HepG2 (cell line): ENCODE results near the gene COQ7. TPM values are rescaled to one million over a fixed set of nuclear protein-coding genes. Genes with fewer than 3 reads are reported as not detected.

ENCODE experiments used
- KLF13 ChIP-seq: sonication (generic); formaldehyde crosslinking; IDR thresholded peaks from 2 replicates; pipeline ENCODE4 v1.4.0; 2020; ENCODE audit warnings: mild to moderate bottlenecking, missing genetic modification reagents
- NR2F6 ChIP-seq, 2 experiments: IDR thresholded peaks; 2 replicates each; pipeline ENCODE4 v1.6.1; 2016; ENCODE audit warnings: antibody characterized with exemption in 1 of 2, mild to moderate bottlenecking in 1 of 2
- RBFOX2 ChIP-seq: fragments of 200-400 bp; formaldehyde crosslinking; IDR thresholded peaks from 2 replicates; pipeline ENCODE4 v1.6.1; 2017; ENCODE audit warnings: low read depth, mild to moderate bottlenecking, low read length
- RELA ChIP-seq: sonication (generic); formaldehyde crosslinking; IDR thresholded peaks from 2 replicates; pipeline ENCODE4 v1.4.0; 2020; ENCODE audit warnings: missing genetic modification reagents
- REPIN1 ChIP-seq: sonication (generic); formaldehyde crosslinking; IDR thresholded peaks from 2 replicates; pipeline ENCODE4 v1.8.0; 2022; ENCODE audit warnings: missing genetic modification reagents, low read depth, mild to moderate bottlenecking, borderline replicate concordance
- SNAI1 ChIP-seq: sonication (generic); formaldehyde crosslinking; IDR thresholded peaks from 2 replicates; pipeline ENCODE4 v1.5.0; 2020; ENCODE audit warnings: mild to moderate bottlenecking, missing genetic modification reagents, borderline replicate concordance
- ZNF3 ChIP-seq: IDR thresholded peaks from 2 replicates; pipeline ENCODE4 v1.7.0; 2017; ENCODE audit warnings: inconsistent platforms
- ZNF331 ChIP-seq: sonication (generic); formaldehyde crosslinking; IDR thresholded peaks from 2 replicates; pipeline ENCODE4 v1.4.0; 2020; ENCODE audit warnings: missing genetic modification reagents
- ZNF484 ChIP-seq: sonication (generic); formaldehyde crosslinking; IDR thresholded peaks from 2 replicates; pipeline ENCODE4 v1.5.1; 2020; ENCODE audit warnings: mild to moderate bottlenecking, low read depth, missing genetic modification reagents, borderline replicate concordance
- ZNF720 ChIP-seq: sonication (generic); formaldehyde crosslinking; IDR thresholded peaks from 2 replicates; pipeline ENCODE4 v1.4.0; 2020; ENCODE audit warnings: missing genetic modification reagents
- polyA plus RNA-seq, 8 experiments: library from polyadenylated mRNA; depleted of rRNA in 3 of 8; stranded (reverse) in 7 of 8; unstranded in 1 of 8; fragments of >200 nt; fragmentation: Illumina TruSeq in 4 of 8; extraction: Trizol in 4 of 8; gene quantifications; 2 replicates each; pipeline versions ENCODE4 v1.2.1 to v1.2.3, GENCODE V29; 2011 to 2016; ENCODE audit warnings: low read depth in 4 of 8, missing spikeins in 1 of 8, mixed read lengths in 1 of 8; ENCODE audit not compliant: insufficient read depth in 1 of 8
- total RNA-seq, 5 experiments: library from RNA; depleted of rRNA; stranded (reverse); fragments of >200 nt; fragmentation: Illumina TruSeq; extraction: Trizol; gene quantifications; 2 replicates each; pipeline ENCODE4 v1.2.3, GENCODE V29; 2016; ENCODE audit warnings: low read depth in 1 of 5
- TF ChIP-seq, protein P1 (sequence below): IDR thresholded peaks from 2 replicates; pipeline ENCODE4 v1.4.0; 2020; ENCODE audit warnings: mild to moderate bottlenecking, missing genetic modification reagents
- TF ChIP-seq, protein P2 (sequence below): sonication (generic); formaldehyde crosslinking; IDR thresholded peaks from 2 replicates; pipeline ENCODE4 v1.4.0; 2020; ENCODE audit warnings: mild to moderate bottlenecking, low read depth, missing genetic modification reagents
- TF ChIP-seq, protein P3 (sequence below): sonication (generic); formaldehyde crosslinking; IDR thresholded peaks from 2 replicates; pipeline ENCODE4 v1.9.0; 2022; ENCODE audit warnings: missing genetic modification reagents, mild to moderate bottlenecking, borderline replicate concordance
- TF ChIP-seq, protein P4 (sequence below): sonication (generic); formaldehyde crosslinking; IDR thresholded peaks from 2 replicates; pipeline ENCODE4 v1.5.0; 2020; ENCODE audit warnings: mild to moderate bottlenecking, missing genetic modification reagents
- TF ChIP-seq, protein P5 (sequence below): sonication (generic); formaldehyde crosslinking; IDR thresholded peaks from 2 replicates; pipeline ENCODE4 v1.4.0; 2020; ENCODE audit warnings: mild to moderate bottlenecking, missing genetic modification reagents

The COQ7 gene
- total and polyA plus RNA-seq, 2 of the 13 experiments (the other 11 are each of a cell fraction or from before 2014, with no cell fraction given) = 20.1 to 45.7 TPM

DNA sequence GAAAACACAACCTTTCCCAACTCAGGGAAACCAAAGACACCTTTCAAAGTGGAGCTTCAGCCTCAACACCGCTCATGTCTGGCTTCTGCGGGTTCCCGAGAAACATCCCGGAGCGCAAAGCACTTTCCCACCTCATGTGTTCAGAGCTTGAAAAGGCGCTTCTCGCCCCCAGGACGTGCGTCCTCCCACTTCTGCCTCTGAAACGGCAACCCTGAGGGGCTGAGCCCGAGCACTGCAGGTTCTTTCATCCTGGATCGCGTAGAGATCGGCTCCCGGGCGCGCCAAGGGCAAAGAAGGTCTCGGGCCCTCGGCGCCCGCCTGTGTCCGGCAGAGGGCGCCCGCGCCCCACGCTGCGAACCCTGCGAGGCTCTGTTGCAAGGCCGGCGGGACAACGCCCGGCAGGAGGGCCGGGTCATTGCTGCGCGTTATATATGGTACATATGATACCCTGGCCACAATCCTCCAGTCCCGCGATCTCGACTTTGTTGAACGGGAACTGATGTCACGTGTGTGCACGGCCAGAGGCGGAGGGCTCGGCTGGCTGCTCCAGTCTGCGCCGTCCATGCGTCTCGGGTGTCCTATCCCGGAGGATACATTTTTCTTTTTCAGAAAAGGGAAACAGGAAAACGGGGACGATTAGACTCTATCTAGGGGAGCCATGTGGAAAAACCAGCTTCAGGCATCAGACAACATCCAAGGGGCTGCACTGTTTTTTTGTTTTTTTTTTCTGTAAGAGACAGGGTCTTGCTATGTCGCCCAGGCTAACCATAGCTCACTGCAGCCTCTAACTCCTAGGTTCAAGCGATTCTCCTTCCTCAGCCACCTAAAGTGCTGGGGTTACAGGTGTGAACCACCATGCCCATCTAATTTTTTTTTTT is 19.1 kb downstream of the COQ7 start (continued):
- TF ChIP-seq, protein P1, sequence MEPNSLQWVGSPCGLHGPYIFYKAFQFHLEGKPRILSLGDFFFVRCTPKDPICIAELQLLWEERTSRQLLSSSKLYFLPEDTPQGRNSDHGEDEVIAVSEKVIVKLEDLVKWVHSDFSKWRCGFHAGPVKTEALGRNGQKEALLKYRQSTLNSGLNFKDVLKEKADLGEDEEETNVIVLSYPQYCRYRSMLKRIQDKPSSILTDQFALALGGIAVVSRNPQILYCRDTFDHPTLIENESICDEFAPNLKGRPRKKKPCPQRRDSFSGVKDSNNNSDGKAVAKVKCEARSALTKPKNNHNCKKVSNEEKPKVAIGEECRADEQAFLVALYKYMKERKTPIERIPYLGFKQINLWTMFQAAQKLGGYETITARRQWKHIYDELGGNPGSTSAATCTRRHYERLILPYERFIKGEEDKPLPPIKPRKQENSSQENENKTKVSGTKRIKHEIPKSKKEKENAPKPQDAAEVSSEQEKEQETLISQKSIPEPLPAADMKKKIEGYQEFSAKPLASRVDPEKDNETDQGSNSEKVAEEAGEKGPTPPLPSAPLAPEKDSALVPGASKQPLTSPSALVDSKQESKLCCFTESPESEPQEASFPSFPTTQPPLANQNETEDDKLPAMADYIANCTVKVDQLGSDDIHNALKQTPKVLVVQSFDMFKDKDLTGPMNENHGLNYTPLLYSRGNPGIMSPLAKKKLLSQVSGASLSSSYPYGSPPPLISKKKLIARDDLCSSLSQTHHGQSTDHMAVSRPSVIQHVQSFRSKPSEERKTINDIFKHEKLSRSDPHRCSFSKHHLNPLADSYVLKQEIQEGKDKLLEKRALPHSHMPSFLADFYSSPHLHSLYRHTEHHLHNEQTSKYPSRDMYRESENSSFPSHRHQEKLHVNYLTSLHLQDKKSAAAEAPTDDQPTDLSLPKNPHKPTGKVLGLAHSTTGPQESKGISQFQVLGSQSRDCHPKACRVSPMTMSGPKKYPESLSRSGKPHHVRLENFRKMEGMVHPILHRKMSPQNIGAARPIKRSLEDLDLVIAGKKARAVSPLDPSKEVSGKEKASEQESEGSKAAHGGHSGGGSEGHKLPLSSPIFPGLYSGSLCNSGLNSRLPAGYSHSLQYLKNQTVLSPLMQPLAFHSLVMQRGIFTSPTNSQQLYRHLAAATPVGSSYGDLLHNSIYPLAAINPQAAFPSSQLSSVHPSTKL (CRISPR knock-in tag) = peak; percentile 87
- TF ChIP-seq, protein P2, sequence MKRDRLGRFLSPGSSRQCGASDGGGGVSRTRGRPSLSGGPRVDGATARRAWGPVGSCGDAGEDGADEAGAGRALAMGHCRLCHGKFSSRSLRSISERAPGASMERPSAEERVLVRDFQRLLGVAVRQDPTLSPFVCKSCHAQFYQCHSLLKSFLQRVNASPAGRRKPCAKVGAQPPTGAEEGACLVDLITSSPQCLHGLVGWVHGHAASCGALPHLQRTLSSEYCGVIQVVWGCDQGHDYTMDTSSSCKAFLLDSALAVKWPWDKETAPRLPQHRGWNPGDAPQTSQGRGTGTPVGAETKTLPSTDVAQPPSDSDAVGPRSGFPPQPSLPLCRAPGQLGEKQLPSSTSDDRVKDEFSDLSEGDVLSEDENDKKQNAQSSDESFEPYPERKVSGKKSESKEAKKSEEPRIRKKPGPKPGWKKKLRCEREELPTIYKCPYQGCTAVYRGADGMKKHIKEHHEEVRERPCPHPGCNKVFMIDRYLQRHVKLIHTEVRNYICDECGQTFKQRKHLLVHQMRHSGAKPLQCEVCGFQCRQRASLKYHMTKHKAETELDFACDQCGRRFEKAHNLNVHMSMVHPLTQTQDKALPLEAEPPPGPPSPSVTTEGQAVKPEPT (CRISPR knock-in tag) = peak; percentile 96
- TF ChIP-seq ZNF484 = no peak
- TF ChIP-seq NR2F6 (IDR thresholded peaks at IDR 0.05) = no peak
- peak; percentile 75 for TF ChIP-seq NR2F6 (CRISPR knock-in tag; IDR thresholded peaks at IDR 0.05)
- peak; percentile 85; the same call in 1 of the 2 replicates for TF ChIP-seq RELA (CRISPR knock-in tag)
- TF ChIP-seq ZNF720 (CRISPR knock-in tag) = no peak
- TF ChIP-seq ZNF331 (CRISPR knock-in tag) = peak; percentile 93; the same call in 1 of the 2 replicates
- peak; percentile 77 for TF ChIP-seq RBFOX2
- no peak; the same call in 1 of the 2 replicates for TF ChIP-seq ZNF3 (CRISPR knock-in tag)
- peak; percentile 92 for TF ChIP-seq REPIN1 (CRISPR knock-in tag)
- peak; percentile 81; the same call in 1 of the 2 replicates for TF ChIP-seq KLF13 (CRISPR knock-in tag)
- TF ChIP-seq SNAI1 (CRISPR knock-in tag) = peak; percentile 83; the same call in 1 of the 2 replicates
- TF ChIP-seq, protein P3, sequence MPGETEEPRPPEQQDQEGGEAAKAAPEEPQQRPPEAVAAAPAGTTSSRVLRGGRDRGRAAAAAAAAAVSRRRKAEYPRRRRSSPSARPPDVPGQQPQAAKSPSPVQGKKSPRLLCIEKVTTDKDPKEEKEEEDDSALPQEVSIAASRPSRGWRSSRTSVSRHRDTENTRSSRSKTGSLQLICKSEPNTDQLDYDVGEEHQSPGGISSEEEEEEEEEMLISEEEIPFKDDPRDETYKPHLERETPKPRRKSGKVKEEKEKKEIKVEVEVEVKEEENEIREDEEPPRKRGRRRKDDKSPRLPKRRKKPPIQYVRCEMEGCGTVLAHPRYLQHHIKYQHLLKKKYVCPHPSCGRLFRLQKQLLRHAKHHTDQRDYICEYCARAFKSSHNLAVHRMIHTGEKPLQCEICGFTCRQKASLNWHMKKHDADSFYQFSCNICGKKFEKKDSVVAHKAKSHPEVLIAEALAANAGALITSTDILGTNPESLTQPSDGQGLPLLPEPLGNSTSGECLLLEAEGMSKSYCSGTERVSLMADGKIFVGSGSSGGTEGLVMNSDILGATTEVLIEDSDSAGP = peak; percentile 94; the same call in 1 of the 2 replicates
- TF ChIP-seq, protein P4, sequence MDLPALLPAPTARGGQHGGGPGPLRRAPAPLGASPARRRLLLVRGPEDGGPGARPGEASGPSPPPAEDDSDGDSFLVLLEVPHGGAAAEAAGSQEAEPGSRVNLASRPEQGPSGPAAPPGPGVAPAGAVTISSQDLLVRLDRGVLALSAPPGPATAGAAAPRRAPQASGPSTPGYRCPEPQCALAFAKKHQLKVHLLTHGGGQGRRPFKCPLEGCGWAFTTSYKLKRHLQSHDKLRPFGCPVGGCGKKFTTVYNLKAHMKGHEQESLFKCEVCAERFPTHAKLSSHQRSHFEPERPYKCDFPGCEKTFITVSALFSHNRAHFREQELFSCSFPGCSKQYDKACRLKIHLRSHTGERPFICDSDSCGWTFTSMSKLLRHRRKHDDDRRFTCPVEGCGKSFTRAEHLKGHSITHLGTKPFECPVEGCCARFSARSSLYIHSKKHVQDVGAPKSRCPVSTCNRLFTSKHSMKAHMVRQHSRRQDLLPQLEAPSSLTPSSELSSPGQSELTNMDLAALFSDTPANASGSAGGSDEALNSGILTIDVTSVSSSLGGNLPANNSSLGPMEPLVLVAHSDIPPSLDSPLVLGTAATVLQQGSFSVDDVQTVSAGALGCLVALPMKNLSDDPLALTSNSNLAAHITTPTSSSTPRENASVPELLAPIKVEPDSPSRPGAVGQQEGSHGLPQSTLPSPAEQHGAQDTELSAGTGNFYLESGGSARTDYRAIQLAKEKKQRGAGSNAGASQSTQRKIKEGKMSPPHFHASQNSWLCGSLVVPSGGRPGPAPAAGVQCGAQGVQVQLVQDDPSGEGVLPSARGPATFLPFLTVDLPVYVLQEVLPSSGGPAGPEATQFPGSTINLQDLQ (CRISPR knock-in tag) = peak; percentile 73; the same call in 1 of the 2 replicates
- TF ChIP-seq, protein P5, sequence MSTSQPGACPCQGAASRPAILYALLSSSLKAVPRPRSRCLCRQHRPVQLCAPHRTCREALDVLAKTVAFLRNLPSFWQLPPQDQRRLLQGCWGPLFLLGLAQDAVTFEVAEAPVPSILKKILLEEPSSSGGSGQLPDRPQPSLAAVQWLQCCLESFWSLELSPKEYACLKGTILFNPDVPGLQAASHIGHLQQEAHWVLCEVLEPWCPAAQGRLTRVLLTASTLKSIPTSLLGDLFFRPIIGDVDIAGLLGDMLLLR (CRISPR knock-in tag) = 0 out of 2 replicates have a peak, but pooled peaks have one; percentile 62
